GM21528 (cell line): ENCODE data around the gene SQOR.
"Not testable (repeated sequence)": the region's sequence is repeated elsewhere in the genome, so short reads cannot be mapped to it uniquely, and the experiment has no call there.

ENCODE experiments used
- ATAC-seq: cut with Tn5 transposase; IDR thresholded peaks from one replicate; pipeline ENCODE4 v1.9.1; 2021; ENCODE audit warnings: mild to moderate bottlenecking, moderate library complexity; ENCODE audit not compliant: unreplicated experiment, low FRiP score

SQOR gene

GRCh38 chr15:45630917-45631691 is 3.7 kb upstream of the SQOR start:
- no peak for ATAC-seq

- no peak for ATAC-seq
These were observed 3.1 kb upstream of the SQOR start for GRCh38 chr15:45631776-45632175.

GRCh38 chr15:45635191-45635638 is 386 bp downstream of the SQOR start:
- ATAC-seq: peak; percentile 62

GRCh38 chr15:45635763-45636292 is 999 bp downstream of the SQOR start:
- ATAC-seq: peak; percentile 4

GRCh38 chr15:45637141-45637540 is 2.3 kb downstream of the SQOR start:
- ATAC-seq: no peak

- peak; percentile 45 for ATAC-seq
These were observed 2.8 kb downstream of the SQOR start for GRCh38 chr15:45637552-45638033.

- ATAC-seq: no peak
These were observed 5.8 kb downstream of the SQOR start for GRCh38 chr15:45640616-45641015.

- no peak for ATAC-seq
These were observed 6.5 kb downstream of the SQOR start for GRCh38 chr15:45641374-45641781.

- ATAC-seq: no peak
These were observed 7.4 kb downstream of the SQOR start for GRCh38 chr15:45641999-45642932.

- ATAC-seq: no peak
These were observed 9.6 kb downstream of the SQOR start for GRCh38 chr15:45644437-45644836.

GRCh38 chr15:45645026-45645980 is 10.5 kb downstream of the SQOR start:
- no peak for ATAC-seq

- ATAC-seq: no peak
These were observed 11.4 kb downstream of the SQOR start for GRCh38 chr15:45646220-45646619.

- no peak for ATAC-seq
These were observed 13.0 kb downstream of the SQOR start for GRCh38 chr15:45647828-45648227.

GRCh38 chr15:45648521-45649200 is 13.8 kb downstream of the SQOR start:
- ATAC-seq: no peak

- not testable (repeated sequence) for ATAC-seq
These were observed 15.2 kb downstream of the SQOR start for GRCh38 chr15:45650007-45650406.

GRCh38 chr15:45650889-45651525 is 16.2 kb downstream of the SQOR start:
- no peak for ATAC-seq

GRCh38 chr15:45653702-45654424 is 19.0 kb downstream of the SQOR start:
- no peak for ATAC-seq

- ATAC-seq: no peak
These were observed 19.9 kb downstream of the SQOR start for GRCh38 chr15:45654749-45655148.
